ENCODE results near the gene IRF4. TPM values are rescaled to one million over a fixed set of nuclear protein-coding genes. Genes with fewer than 3 reads are reported as not detected.
A peak's percentile ranks its signal among the peaks of the same experiment; 100 is the strongest.

IRF4 gene
- total and polyA plus RNA-seq, 4 donors = 0.11 to 1.0 (median 0.42) TPM

- 45% methylated on average over 7 of the region's 9 CpGs for WGBS (ENCODE audit: insufficient coverage)
- peak in 4 of 6 donors; percentile 12 to 92 (median 22) for DNase-seq (ENCODE audit: low read depth in 4 of 6, low spot score in 6 of 6)
Measured at GRCh38 chr6:439641-440167, 48.2 kb downstream of the IRF4 start.

GRCh38 chr6:441126-441920, 49.8 kb downstream of the IRF4 start:
- no peaks in the 10 kb centered on the region for H3K9me3 ChIP-seq (ENCODE audit: control insufficient read depth, insufficient read depth, low read length)
- DNase-seq (ENCODE audit: low read depth in 4 of 6, low spot score in 6 of 6) = no peak
- no peak overlapping the region for H3K4me3 ChIP-seq (ENCODE audit: low read depth, low read length)
- peaks cover 9% of the 10 kb centered on the region for H3K4me1 ChIP-seq (ENCODE audit: control insufficient read depth, insufficient read depth, low read length)
- WGBS (ENCODE audit: insufficient coverage) = 93% methylated on average over 8 of the region's 12 CpGs
- no peak overlapping the region for H3K27ac ChIP-seq (ENCODE audit: low read depth, low read length)
- H3K36me3 ChIP-seq (ENCODE audit: control insufficient read depth, insufficient read depth, low read length) = no peaks in the 10 kb centered on the region
- H3K27me3 ChIP-seq (ENCODE audit: control insufficient read depth, insufficient read depth, low read length) = no peaks in the 10 kb centered on the region

More at GRCh38 chr6:439641-440167, 48.2 kb downstream of the IRF4 start:
- H3K27me3 ChIP-seq (ENCODE audit: control insufficient read depth, insufficient read depth, low read length) = no peaks in the 10 kb centered on the region
- H3K27ac ChIP-seq (ENCODE audit: low read depth, low read length) = no peak overlapping the region
- H3K4me1 ChIP-seq (ENCODE audit: control insufficient read depth, insufficient read depth, low read length) = peaks cover 5% of the 10 kb centered on the region
- no peaks in the 10 kb centered on the region for H3K36me3 ChIP-seq (ENCODE audit: control insufficient read depth, insufficient read depth, low read length)
- H3K9me3 ChIP-seq (ENCODE audit: control insufficient read depth, insufficient read depth, low read length) = no peaks in the 10 kb centered on the region
- no peak overlapping the region for H3K4me3 ChIP-seq (ENCODE audit: low read depth, low read length)

GRCh38 chr6:443621-444159, 52.1 kb downstream of the IRF4 start:
- no peaks in the 10 kb centered on the region for H3K9me3 ChIP-seq (ENCODE audit: control insufficient read depth, insufficient read depth, low read length)
- DNase-seq (ENCODE audit: low read depth in 4 of 6, low spot score in 6 of 6) = no peak
- no peak overlapping the region for H3K27ac ChIP-seq (ENCODE audit: low read depth, low read length)
- WGBS (ENCODE audit: insufficient coverage) = 84% methylated on average over 19 of the region's 19 CpGs
- H3K4me3 ChIP-seq (ENCODE audit: low read depth, low read length) = no peak overlapping the region
- H3K36me3 ChIP-seq (ENCODE audit: control insufficient read depth, insufficient read depth, low read length) = no peaks in the 10 kb centered on the region
- H3K27me3 ChIP-seq (ENCODE audit: control insufficient read depth, insufficient read depth, low read length) = no peaks in the 10 kb centered on the region
- peaks cover 5% of the 10 kb centered on the region for H3K4me1 ChIP-seq (ENCODE audit: control insufficient read depth, insufficient read depth, low read length)

GRCh38 chr6:444653-445275, 53.2 kb downstream of the IRF4 start:
- no peaks in the 10 kb centered on the region for H3K36me3 ChIP-seq (ENCODE audit: control insufficient read depth, insufficient read depth, low read length)
- H3K4me1 ChIP-seq (ENCODE audit: control insufficient read depth, insufficient read depth, low read length) = peaks cover 5% of the 10 kb centered on the region
- 85% methylated on average over 9 of the region's 18 CpGs for WGBS (ENCODE audit: insufficient coverage)

GRCh38 chr6:445571-446417, 54.2 kb downstream of the IRF4 start:
- Histone ChIP-seq H3K4me1 (ENCODE audit: control insufficient read depth, insufficient read depth, low read length) (peaks cover 5% of the 10 kb centered on the region), H3K27ac (ENCODE audit: low read depth, low read length) (no peak overlapping the region), H3K27me3 (ENCODE audit: control insufficient read depth, insufficient read depth, low read length) (no peaks in the 10 kb centered on the region), H3K9me3 (ENCODE audit: control insufficient read depth, insufficient read depth, low read length) (no peaks in the 10 kb centered on the region), H3K36me3 (ENCODE audit: control insufficient read depth, insufficient read depth, low read length) (no peaks in the 10 kb centered on the region), H3K4me3 (ENCODE audit: low read depth, low read length) (no peak overlapping the region)
- DNase-seq (ENCODE audit: low read depth in 4 of 6, low spot score in 6 of 6) = no peak
- WGBS (ENCODE audit: insufficient coverage) = 85% methylated on average over 10 of the region's 11 CpGs

More at GRCh38 chr6:444653-445275, 53.2 kb downstream of the IRF4 start:
- no peaks in the 10 kb centered on the region for H3K27me3 ChIP-seq (ENCODE audit: control insufficient read depth, insufficient read depth, low read length)
- H3K4me3 ChIP-seq (ENCODE audit: low read depth, low read length) = no peak overlapping the region
- DNase-seq (ENCODE audit: low read depth in 4 of 6, low spot score in 6 of 6) = no peak
- H3K27ac ChIP-seq (ENCODE audit: low read depth, low read length) = no peak overlapping the region
- H3K9me3 ChIP-seq (ENCODE audit: control insufficient read depth, insufficient read depth, low read length) = no peaks in the 10 kb centered on the region

GRCh38 chr6:446418-447366, 55.1 kb downstream of the IRF4 start:
- H3K27ac ChIP-seq (ENCODE audit: low read depth, low read length) = no peak overlapping the region
- 88% methylated on average over 26 of the region's 28 CpGs for WGBS (ENCODE audit: insufficient coverage)
- H3K4me1 ChIP-seq (ENCODE audit: control insufficient read depth, insufficient read depth, low read length) = peaks cover 5% of the 10 kb centered on the region
- DNase-seq (ENCODE audit: low read depth in 4 of 6, low spot score in 6 of 6) = no peak
- no peaks in the 10 kb centered on the region for H3K36me3 ChIP-seq (ENCODE audit: control insufficient read depth, insufficient read depth, low read length)
- H3K27me3 ChIP-seq (ENCODE audit: control insufficient read depth, insufficient read depth, low read length) = no peaks in the 10 kb centered on the region
- no peak overlapping the region for H3K4me3 ChIP-seq (ENCODE audit: low read depth, low read length)
- H3K9me3 ChIP-seq (ENCODE audit: control insufficient read depth, insufficient read depth, low read length) = no peaks in the 10 kb centered on the region

- Histone ChIP-seq H3K27me3 (ENCODE audit: control insufficient read depth, insufficient read depth, low read length) (no peaks in the 10 kb centered on the region), H3K27ac (ENCODE audit: low read depth, low read length) (no peak overlapping the region), H3K4me1 (ENCODE audit: control insufficient read depth, insufficient read depth, low read length) (peaks cover 8% of the 10 kb centered on the region), H3K36me3 (ENCODE audit: control insufficient read depth, insufficient read depth, low read length) (no peaks in the 10 kb centered on the region), H3K4me3 (ENCODE audit: low read depth, low read length) (no peak overlapping the region), H3K9me3 (ENCODE audit: control insufficient read depth, insufficient read depth, low read length) (no peaks in the 10 kb centered on the region)
- no peak for DNase-seq (ENCODE audit: low read depth in 4 of 6, low spot score in 6 of 6)
- WGBS (ENCODE audit: insufficient coverage) = 89% methylated on average over 22 of the region's 29 CpGs
Measured at GRCh38 chr6:447381-448165, 56.0 kb downstream of the IRF4 start.

GRCh38 chr6:448296-449056, 56.9 kb downstream of the IRF4 start:
- H3K4me3 ChIP-seq (ENCODE audit: low read depth, low read length) = no peak overlapping the region
- DNase-seq (ENCODE audit: low read depth in 4 of 6, low spot score in 6 of 6) = no peak
- H3K4me1 ChIP-seq (ENCODE audit: control insufficient read depth, insufficient read depth, low read length) = peaks cover 16% of the 10 kb centered on the region
- H3K9me3 ChIP-seq (ENCODE audit: control insufficient read depth, insufficient read depth, low read length) = no peaks in the 10 kb centered on the region
- H3K27ac ChIP-seq (ENCODE audit: low read depth, low read length) = no peak overlapping the region
- H3K27me3 ChIP-seq (ENCODE audit: control insufficient read depth, insufficient read depth, low read length) = no peaks in the 10 kb centered on the region
- no peaks in the 10 kb centered on the region for H3K36me3 ChIP-seq (ENCODE audit: control insufficient read depth, insufficient read depth, low read length)
- WGBS (ENCODE audit: insufficient coverage) = 84% methylated on average over 15 of the region's 19 CpGs

Data from spinal cord (tissue), 10 donors.